A673 (cell line): ENCODE results near the gene MXRA5. TPM values are rescaled to one million over a fixed set of nuclear protein-coding genes. Genes with fewer than 3 reads are reported as not detected.
"Not testable (repeated sequence)": the region's sequence is repeated elsewhere in the genome, so short reads cannot be mapped to it uniquely, and the experiment has no call there.

Experiments used
- BruUV-seq: library from RNA; stranded (reverse); fragments of 400-500 nt; replicated peaks from 2 replicates; lab custom pipeline; 2021; lab: Mats Ljungman, UMichigan
- CTCF ChIA-PET: fragments of 300-600 bp; sonication (Branson Sonifier 250); formaldehyde crosslinking; loops from one replicate; lab custom pipeline; 2022; ENCODE audit warnings: antibody characterized with exemption; lab: Charles Lee
- POLR2A ChIA-PET: fragments of 300-600 bp; sonication (Branson Sonifier 250); formaldehyde crosslinking; loops from one replicate; lab custom pipeline; 2022; ENCODE audit warnings: antibody characterized with exemption; ENCODE audit not compliant: low non-redundant PET; lab: Charles Lee
- DNase-seq: peaks from one replicate; pipeline ENCODE4 v3.0.0-alpha.2; 2015; ENCODE audit warnings: low spot score
- H3K27ac ChIP-seq: fragments of 200-600 bp; sonication (generic); 2 replicates; pipeline ENCODE4 v1.5.1; 2016; ENCODE audit warnings: mixed run types, low read depth, mild to moderate bottlenecking, mixed read lengths, antibody characterized with exemption, low read length; ENCODE audit not compliant: poor library complexity, severe bottlenecking
- H3K27me3 ChIP-seq: fragments of 200-600 bp; sonication (generic); replicated peaks from 2 replicates; pipeline ENCODE4 v1.6.1; 2017; ENCODE audit warnings: mixed run types, low read depth, mild to moderate bottlenecking, mixed read lengths, antibody characterized with exemption, low read length; ENCODE audit not compliant: insufficient read depth, poor library complexity
- H3K36me3 ChIP-seq: fragments of 200-600 bp; sonication (generic); 2 replicates; pipeline ENCODE4 v1.6.1; 2016; ENCODE audit warnings: mixed run types, mild to moderate bottlenecking, mixed read lengths, antibody characterized with exemption, low read length; ENCODE audit not compliant: insufficient read depth, poor library complexity, severe bottlenecking
- H3K4me1 ChIP-seq: fragments of 200-600 bp; sonication (generic); 2 replicates; pipeline ENCODE4 v1.6.1; 2017; ENCODE audit warnings: mixed run types, mild to moderate bottlenecking, mixed read lengths, antibody characterized with exemption, low read length; ENCODE audit not compliant: insufficient read depth, poor library complexity, severe bottlenecking
- H3K4me3 ChIP-seq: fragments of 200-600 bp; sonication (generic); 2 replicates; pipeline ENCODE4 v1.5.1; 2016; ENCODE audit warnings: low read depth, mixed run types, mild to moderate bottlenecking, mixed read lengths, low read length; ENCODE audit not compliant: poor library complexity, severe bottlenecking
- H3K9me3 ChIP-seq: fragments of 200-600 bp; sonication (generic); 2 replicates; pipeline ENCODE4 v1.6.1; 2016; ENCODE audit warnings: mixed run types, low read depth, mild to moderate bottlenecking, mixed read lengths, antibody characterized with exemption, low read length; ENCODE audit not compliant: poor library complexity, severe bottlenecking
- EZH2 ChIP-seq: fragments of 200-600 bp; sonication (generic); IDR thresholded peaks from 2 replicates; pipeline ENCODE4 v1.6.1; 2017; ENCODE audit warnings: borderline replicate concordance, low read depth, mild to moderate bottlenecking, mixed read lengths, antibody characterized with exemption, low read length; ENCODE audit not compliant: poor library complexity, severe bottlenecking
- intact Hi-C: fragments of 100-400 bp; cut with micrococcal nuclease; formaldehyde crosslinking; loops from one replicate; pipeline ENCODE4 v1.10.0; 2022; ENCODE audit not compliant: unreplicated experiment
- total RNA-seq: library from RNA; stranded (reverse); gene quantifications from 2 replicates; pipeline ENCODE4 v1.2.3, GENCODE V29; 2021
- TF ChIP-seq, protein P1 (sequence below): fragments of 300-800, 200-600 bp; sonication (generic); conservative IDR thresholded peaks from 2 replicates; pipeline ENCODE4 v1.5.1; 2017; ENCODE audit warnings: low read depth, mild to moderate bottlenecking, antibody characterized with exemption, low read length, moderate library complexity, mixed read lengths

MXRA5 gene
- total RNA-seq, 1 experiment from 2014 or later: not detected

DNA sequence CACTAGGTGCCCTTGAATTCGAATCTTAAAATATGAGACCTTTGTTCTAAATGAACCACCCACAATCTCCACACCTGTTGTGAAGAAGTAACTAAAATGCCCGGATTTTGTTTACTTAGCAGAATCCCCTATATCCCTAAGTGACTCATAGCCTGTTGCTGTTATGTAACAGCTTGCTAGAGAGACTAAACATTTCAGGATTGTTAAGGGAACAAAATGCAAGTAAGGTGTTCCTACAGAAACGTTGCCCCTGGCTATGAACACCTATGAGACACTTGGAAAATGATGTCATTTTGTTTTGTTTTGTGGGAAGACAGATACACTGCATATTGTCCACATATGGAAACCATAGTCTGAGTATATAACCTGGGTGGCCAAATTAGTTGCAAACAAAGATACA, 24.2 kb upstream of the MXRA5 start:
- intact Hi-C loops: no loop called here
- no TSS peak for BruUV-seq
- POLR2A ChIA-PET: no interaction called here
- Histone ChIP-seq H3K4me1 (no peaks in the 10 kb centered on the region), H3K9me3 (no peaks in the 10 kb centered on the region), H3K27ac (no peak overlapping the region), H3K4me3 (no peak overlapping the region), H3K27me3 (no peaks in the 10 kb centered on the region), H3K36me3 (no peaks in the 10 kb centered on the region)
- no peak for DNase-seq
- TF ChIP-seq, protein P1, sequence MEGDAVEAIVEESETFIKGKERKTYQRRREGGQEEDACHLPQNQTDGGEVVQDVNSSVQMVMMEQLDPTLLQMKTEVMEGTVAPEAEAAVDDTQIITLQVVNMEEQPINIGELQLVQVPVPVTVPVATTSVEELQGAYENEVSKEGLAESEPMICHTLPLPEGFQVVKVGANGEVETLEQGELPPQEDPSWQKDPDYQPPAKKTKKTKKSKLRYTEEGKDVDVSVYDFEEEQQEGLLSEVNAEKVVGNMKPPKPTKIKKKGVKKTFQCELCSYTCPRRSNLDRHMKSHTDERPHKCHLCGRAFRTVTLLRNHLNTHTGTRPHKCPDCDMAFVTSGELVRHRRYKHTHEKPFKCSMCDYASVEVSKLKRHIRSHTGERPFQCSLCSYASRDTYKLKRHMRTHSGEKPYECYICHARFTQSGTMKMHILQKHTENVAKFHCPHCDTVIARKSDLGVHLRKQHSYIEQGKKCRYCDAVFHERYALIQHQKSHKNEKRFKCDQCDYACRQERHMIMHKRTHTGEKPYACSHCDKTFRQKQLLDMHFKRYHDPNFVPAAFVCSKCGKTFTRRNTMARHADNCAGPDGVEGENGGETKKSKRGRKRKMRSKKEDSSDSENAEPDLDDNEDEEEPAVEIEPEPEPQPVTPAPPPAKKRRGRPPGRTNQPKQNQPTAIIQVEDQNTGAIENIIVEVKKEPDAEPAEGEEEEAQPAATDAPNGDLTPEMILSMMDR: no peak
- TF ChIP-seq EZH2: no peak
- CTCF ChIA-PET: no interaction called here

DNA sequence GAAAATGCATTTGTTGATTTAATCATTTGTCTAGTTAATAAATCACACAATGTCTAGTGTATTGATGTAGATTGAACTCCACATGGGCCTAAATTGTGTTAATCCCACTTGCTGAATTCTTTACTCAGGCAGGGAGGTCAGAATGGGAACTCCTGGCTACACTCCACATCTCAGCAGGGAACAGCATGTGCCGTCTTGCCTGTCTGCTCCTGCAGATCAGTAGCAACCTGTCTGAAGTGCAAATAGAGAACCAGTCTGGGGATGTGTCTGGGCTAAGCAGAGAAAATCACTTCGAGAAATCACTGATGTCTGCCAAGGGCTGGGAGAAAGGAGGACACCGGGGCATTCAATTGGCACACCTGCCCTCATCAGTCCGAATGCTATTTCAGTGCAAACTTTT, 16.5 kb upstream of the MXRA5 start:
- CTCF ChIA-PET: no interaction called here
- intact Hi-C loops: no loop called here
- POLR2A ChIA-PET: no interaction called here
- no TSS peak for BruUV-seq
- Histone ChIP-seq H3K27ac (no peak overlapping the region), H3K4me1 (no peaks in the 10 kb centered on the region), H3K9me3 (no peaks in the 10 kb centered on the region), H3K36me3 (no peaks in the 10 kb centered on the region), H3K27me3 (no peaks in the 10 kb centered on the region), H3K4me3 (no peak overlapping the region)
- TF ChIP-seq, protein P1: no peak
- TF ChIP-seq EZH2: no peak
- no peak for DNase-seq

DNA sequence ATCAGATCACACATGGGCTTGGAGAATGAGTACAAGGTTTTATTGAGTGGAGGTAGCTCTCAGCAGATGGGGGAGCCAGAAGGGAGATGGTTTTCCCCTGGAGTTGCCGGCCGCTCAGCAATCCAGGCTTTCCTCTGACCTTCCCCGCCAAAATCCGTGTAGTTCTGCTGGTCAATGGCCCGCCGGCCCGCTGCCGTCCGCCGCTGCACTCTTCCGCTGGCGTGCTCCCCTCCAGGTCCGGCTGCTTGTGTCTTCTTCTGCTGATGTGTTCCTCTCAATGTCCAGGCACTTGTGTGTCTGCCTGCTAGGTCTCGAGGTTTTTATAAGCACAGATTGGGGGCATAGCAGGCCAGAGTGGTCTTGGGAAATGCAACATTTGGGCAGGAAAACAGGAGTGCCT, 14.4 kb upstream of the MXRA5 start:
- POLR2A ChIA-PET: no interaction called here
- intact Hi-C loops: no loop called here
- TF ChIP-seq, protein P1: no peak
- Histone ChIP-seq H3K27me3 (no peaks in the 10 kb centered on the region), H3K36me3 (no peaks in the 10 kb centered on the region), H3K4me1 (no peaks in the 10 kb centered on the region), H3K27ac (no peak overlapping the region), H3K4me3 (no peak overlapping the region), H3K9me3 (no peaks in the 10 kb centered on the region)
- no TSS peak for BruUV-seq
- CTCF ChIA-PET: no interaction called here
- no peak for DNase-seq

DNA sequence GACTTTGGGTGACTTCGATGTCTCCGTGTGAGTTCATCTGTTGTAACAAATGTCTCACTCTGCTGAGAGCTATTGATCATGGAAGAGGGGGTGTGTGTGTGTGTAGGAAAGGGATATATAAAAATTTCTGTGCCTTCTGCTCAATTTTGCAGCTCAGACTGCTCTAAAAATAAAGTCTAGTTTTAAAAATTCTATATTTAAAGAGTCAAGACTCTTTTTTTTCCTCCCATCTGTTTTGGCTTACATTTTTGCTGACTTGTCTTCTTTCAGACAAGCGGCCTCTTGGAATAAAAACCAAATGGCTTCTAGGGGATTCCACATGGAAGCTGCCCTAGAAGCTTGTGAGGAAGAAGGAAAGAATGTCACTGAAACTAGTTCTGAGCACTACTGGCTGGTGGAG, 6.3 kb upstream of the MXRA5 start:
- H3K27ac ChIP-seq, DNase-seq, H3K4me3 ChIP-seq, BruUV-seq, H3K36me3 ChIP-seq, CTCF ChIA-PET, intact Hi-C loops, H3K4me1 ChIP-seq, H3K9me3 ChIP-seq, POLR2A ChIA-PET: not testable (repeated sequence)
- H3K27me3 ChIP-seq: peaks cover 54% of the 10 kb centered on the region
